T-helper 9 cell (primary cell): Measurements from ENCODE around the gene DSP.

Experiments
- DNase-seq: peaks from one replicate; pipeline ENCODE4 v3.0.0-alpha.2; 2020
- total RNA-seq, 2 donors: gene quantifications; one replicate each; lab custom pipeline; 2026; lab: John Stamatoyannopoulos, UW

Gene DSP
- total RNA-seq: 0 to 0.70 reads per million in 2 donors

GRCh38 chr6:7541175-7542064 lies at the start of gene DSP:
TSS of gene DSP (plus strand) at chr6:7541671. CDS start at chr6:7541916, 245 bp downstream.
- no peak for DNase-seq

GRCh38 chr6:7493866-7494265 lies 47.6 kb upstream of the DSP start:
- DNase-seq: no peak

DNA sequence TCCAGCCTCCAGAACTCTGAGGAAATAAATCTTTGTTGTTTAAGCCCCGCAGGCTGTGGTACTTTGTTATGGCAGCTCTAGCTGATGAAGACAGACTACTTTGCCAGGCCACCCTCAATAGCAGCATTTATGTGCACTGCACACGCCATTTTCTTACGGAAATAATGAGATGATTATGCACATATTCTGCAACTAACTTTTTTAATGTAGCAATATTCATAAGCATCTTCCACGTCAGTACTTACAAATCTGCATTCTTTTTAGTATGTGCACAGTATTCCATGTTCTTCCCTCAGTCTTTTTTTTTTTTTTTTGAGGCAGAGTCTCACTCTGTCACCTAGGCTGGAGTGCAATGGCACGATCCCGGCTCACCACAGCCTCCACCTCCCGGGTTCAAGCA lies 46.8 kb upstream of the DSP start:
- no peak for DNase-seq

DNA sequence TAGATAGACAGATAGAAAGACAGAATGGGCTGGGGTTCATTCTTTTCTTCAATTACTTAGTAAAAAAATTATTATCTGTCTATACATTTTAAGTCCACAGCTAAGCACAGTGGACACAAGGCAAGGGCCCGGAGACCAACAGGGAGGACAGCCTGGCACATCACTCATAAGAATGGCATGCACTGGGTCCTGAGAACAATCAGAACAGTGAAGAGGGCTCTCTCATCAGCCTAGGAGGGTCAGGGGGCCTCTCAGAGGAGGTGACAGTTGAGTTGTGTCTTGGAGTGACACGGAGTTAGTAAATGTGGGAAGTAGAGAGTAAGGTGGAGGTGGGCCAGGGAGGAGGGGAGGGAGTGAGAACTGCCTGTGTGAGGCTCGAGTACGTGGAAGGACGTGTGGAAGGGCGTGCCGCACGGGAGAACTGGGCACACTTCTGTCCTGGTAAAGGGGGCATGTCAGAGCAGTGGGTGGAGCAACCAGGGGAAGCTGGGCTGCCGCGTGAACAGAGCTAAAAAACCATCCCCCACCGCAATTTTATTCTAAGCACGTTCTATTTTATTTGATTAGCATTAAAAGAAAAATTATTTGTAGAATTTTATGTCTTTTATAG lies 45.1 kb upstream of the DSP start:
- no peak for DNase-seq

GRCh38 chr6:7500752-7501282 lies 40.7 kb upstream of the DSP start:
- no peak for DNase-seq

- DNase-seq: no peak
Observed at GRCh38 chr6:7502743-7503142, 38.7 kb upstream of the DSP start.

GRCh38 chr6:7504041-7504440 lies 37.4 kb upstream of the DSP start:
- DNase-seq: no peak

GRCh38 chr6:7505189-7505699 lies 36.2 kb upstream of the DSP start:
- DNase-seq: no peak

- DNase-seq: no peak
Observed at GRCh38 chr6:7507600-7507999, 33.9 kb upstream of the DSP start.

GRCh38 chr6:7512320-7512719 lies 29.2 kb upstream of the DSP start:
- no peak for DNase-seq

DNA sequence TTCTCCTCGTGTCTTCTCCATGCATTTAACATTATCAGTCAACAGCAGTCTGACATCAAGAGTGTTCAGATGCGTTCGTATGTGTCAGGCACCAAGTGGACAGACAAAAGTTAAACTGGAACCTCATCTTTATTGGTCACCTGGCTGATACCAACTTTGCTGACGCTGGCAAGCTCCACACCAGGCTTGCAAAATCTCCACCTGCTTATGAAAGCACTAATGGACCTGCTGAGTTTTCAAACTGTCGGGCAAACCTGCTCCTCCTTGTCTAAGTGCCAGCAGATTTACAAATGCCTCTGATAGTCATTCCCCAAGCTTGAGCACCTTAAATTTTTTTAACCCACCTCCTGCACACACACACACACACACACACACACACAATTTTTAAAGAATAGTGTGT lies 27.9 kb upstream of the DSP start:
- DNase-seq: no peak

DNA sequence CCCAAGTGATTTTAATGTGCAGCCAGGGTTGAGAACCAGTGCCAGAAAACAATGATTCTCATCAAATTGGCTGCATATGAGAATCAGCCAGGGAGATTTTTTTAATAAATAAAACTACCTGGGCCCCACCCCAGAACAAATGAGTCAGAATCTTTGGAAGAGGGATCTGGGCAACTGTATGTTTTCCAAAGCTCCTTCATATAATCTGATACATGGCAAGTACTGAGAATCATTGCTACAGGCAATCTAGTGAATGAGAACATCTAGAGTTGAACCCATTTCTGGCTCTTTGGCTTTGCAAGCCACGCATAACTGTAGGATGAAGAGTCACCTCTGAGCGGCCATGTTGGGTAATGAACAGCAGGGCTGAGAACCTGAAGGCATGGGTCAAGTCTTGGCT lies 26.1 kb upstream of the DSP start:
- DNase-seq: no peak

GRCh38 chr6:7518877-7519276 lies 22.6 kb upstream of the DSP start:
- DNase-seq: no peak

DNA sequence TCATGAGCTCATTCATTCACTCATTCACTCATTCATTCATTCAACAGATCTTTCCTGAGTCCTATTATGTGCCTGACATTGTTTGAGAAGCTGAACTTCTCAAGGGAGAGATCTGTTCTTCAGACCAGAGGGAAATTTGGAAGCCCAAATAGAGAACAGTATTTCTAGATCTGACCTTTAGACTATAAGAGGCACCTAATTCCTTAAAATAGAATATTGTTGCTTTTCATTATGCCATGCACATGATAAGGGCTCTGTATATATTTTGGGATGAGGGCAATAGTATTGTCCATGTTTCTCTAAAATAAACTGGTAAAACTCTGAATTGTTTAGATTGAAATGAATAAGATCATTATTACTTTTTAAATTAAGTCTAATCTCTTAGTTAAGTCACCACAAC lies 18.6 kb upstream of the DSP start:
- no peak for DNase-seq

- no peak for DNase-seq
Observed at GRCh38 chr6:7523922-7524321, 17.5 kb upstream of the DSP start.

- no peak for DNase-seq
Observed at GRCh38 chr6:7526755-7527154, 14.7 kb upstream of the DSP start.

- DNase-seq: no peak
Observed at GRCh38 chr6:7528565-7528964, 12.9 kb upstream of the DSP start.

- DNase-seq: no peak
Observed at GRCh38 chr6:7529141-7529540, 12.3 kb upstream of the DSP start.

- DNase-seq: no peak
Observed at GRCh38 chr6:7532232-7532631, 9.2 kb upstream of the DSP start.

DNA sequence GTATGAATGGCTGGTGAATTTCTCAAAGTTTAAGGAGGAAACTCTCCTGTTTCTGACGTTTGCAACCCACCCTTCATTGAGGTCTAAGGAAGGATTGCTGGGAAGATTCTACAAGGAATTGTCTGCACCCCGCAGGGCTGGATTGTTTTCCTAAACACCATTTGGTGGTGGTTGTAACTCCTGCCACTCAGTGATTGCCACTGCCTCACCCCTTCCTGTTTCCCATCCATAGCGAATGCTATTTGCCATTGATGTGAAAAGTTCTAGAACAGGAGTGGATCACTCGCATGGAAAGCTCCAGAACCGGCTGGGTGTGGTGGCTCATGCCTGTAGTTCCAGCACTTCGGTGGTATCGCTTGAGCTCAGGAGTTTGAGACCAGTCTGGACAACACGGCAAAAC lies 8.7 kb upstream of the DSP start:
- no peak for DNase-seq

DNA sequence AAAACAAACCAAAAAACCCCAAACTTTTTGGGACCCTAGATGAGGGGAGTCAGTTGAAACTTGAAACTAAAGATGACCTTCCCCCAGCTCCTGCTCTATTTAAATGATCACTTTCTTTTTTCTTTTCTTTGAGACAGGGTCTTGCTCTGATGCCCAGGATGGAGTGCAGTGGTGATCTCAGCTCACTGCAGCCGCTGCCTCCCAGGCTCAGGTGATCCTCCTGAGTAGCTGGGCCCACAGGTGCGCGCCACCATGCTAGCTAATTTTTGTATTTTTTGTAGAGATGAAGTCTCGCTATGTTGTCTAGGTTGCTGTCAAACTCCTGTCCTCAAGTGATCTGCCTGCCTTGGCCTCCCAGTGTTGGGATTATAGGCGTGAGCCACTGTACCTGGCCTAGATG lies 7.3 kb upstream of the DSP start:
- no peak for DNase-seq

GRCh38 chr6:7535498-7535897 lies 6.0 kb upstream of the DSP start:
- no peak for DNase-seq

DNA sequence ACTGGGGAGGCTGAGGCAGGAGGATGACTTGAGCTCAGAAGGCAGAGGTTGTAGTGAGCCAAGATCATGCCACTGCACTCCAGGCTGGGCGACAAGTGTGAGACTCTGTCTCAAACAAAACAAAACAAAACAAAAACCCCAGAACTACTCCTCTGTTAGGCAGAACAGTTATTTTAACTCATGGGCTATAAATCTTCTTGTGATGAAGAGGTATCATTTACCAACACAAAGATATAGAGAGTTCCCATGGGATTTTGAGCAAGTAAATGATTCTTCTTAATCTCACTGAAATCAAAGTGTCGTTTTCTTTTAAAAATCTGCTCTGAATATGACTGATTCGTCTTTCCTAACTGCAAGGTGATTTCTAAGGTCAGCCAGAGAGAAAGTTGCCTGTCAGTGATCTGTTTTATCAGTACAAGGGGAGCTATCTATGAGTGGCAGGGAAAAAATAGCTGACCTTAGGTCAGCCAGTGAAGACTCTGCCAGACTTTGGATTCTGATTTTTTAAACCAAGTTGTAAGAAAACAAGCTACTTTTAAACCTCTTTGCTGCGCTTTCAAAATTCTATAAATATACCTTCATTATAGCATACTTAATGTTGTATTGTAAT lies 3.8 kb upstream of the DSP start:
- no peak for DNase-seq

DNA sequence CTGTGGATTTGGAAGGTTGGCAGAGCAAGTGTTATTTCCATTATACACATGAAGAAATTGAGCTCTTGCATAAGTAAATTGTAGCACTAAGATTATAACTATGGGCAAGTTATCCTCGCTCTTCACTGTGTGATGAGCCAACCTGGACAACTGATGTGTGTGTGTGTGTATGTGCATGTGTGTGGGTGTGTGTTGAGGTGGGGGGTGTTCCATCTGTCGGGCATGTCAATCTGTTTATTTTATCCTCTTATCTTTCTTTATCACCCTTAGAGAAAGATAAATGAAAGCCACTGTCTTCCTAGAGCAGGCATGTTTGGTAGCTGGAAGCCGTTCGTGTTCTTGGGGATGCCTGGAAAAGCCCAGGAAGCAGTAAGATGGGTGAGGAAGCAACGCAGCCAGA lies 3.0 kb upstream of the DSP start:
- DNase-seq: no peak
